HCT116 (cell line): ENCODE data around the gene NEDD4L. TPM values are rescaled to one million over a fixed set of nuclear protein-coding genes. Genes with fewer than 3 reads are reported as not detected.

Experiments used
- ATAC-seq: fragments of 200-7000 bp; cut with Tn5 transposase; 2 replicates; pipeline ENCODE4 v1.9.1; 2020; ENCODE audit warnings: mild to moderate bottlenecking, moderate library complexity
- BruUV-seq: library from RNA; stranded (reverse); fragments of 400-500 nt; replicated peaks from 2 replicates; lab custom pipeline; 2021; lab: Mats Ljungman, UMichigan
- CTCF ChIA-PET: fragments of 300-600 bp; sonication (Branson Sonifier 250); formaldehyde crosslinking; loops from one replicate; lab custom pipeline; 2021; ENCODE audit warnings: antibody characterized with exemption; lab: Charles Lee
- POLR2A ChIA-PET: fragments of 300-600, 350-600 bp; sonication (Branson Sonifier 250); formaldehyde crosslinking; loops from one replicate; lab custom pipeline; 2021; ENCODE audit warnings: antibody characterized with exemption; lab: Charles Lee
- RAD21 ChIA-PET, 2 experiments: fragments of 300-600 bp; sonication (Branson Sonifier 250); formaldehyde crosslinking; loops; one replicate each; lab custom pipeline; 2023; ENCODE audit warnings: low total read pairs in 2 of 2; ENCODE audit not compliant: uncharacterized antibody in 2 of 2, unreplicated experiment in 2 of 2, low non-redundant PET in 1 of 2; lab: Charles Lee
- DNase-seq: peaks from one replicate; pipeline ENCODE4 v3.0.0-alpha.2; 2010; ENCODE audit warnings: low read depth, low spot score
- H2AFZ ChIP-seq: fragments of 200-600 bp; shearing (Covaris generic), sonication (generic); 2 replicates; pipeline ENCODE4 v1.6.1; 2017; ENCODE audit warnings: low read depth, mixed run types, mixed read lengths, antibody characterized with exemption, low read length; ENCODE audit not compliant: poor library complexity, severe bottlenecking
- H3K27ac ChIP-seq: 2 replicates; pipeline ENCODE4 v1.5.1; 2012; ENCODE audit warnings: low read depth, low read length
- H3K27me3 ChIP-seq: fragments of 200-600 bp; sonication (generic); 2 replicates; pipeline ENCODE4 v1.6.1; 2016; ENCODE audit warnings: mixed run types, low read length, mixed read lengths; ENCODE audit not compliant: insufficient read depth
- H3K36me3 ChIP-seq, 2 experiments: fragments of 200-500 bp in 1 of 2; fragments of 200-600 bp in 1 of 2; sonication (Bioruptor generic) in 1 of 2; sonication (generic) in 1 of 2; 2 replicates each; pipeline versions ENCODE4 v1.5.1 to v1.6.1; 2014 to 2016; ENCODE audit warnings: low read length in 2 of 2, inconsistent platforms in 1 of 2, mixed read lengths in 1 of 2, mixed run types in 1 of 2; ENCODE audit not compliant: insufficient read depth in 2 of 2, control insufficient read depth in 1 of 2
- H3K4me1 ChIP-seq, 2 experiments: fragments of 200-600 bp in 1 of 2; sonication (generic) in 1 of 2; 2 replicates each; pipeline versions ENCODE4 v1.5.1 to v1.6.1; 2012 to 2017; ENCODE audit warnings: low read length in 2 of 2, inconsistent platforms in 1 of 2, mild to moderate bottlenecking in 1 of 2, mixed read lengths in 1 of 2, mixed run types in 1 of 2, moderate library complexity in 1 of 2; ENCODE audit not compliant: insufficient read depth in 2 of 2, control insufficient read depth in 1 of 2
- H3K4me2 ChIP-seq: fragments of 200-600 bp; sonication (generic); 2 replicates; pipeline ENCODE4 v1.6.1; 2017; ENCODE audit warnings: mixed run types, low read length, mixed read lengths
- H3K4me3 ChIP-seq, 2 experiments: fragments of 200-600 bp in 1 of 2; sonication (generic) in 1 of 2; replicated peaks in 1 of 2; 2 replicates each; pipeline ENCODE4 v1.5.1; 2011 to 2016; ENCODE audit warnings: low read length in 2 of 2, control low read depth in 1 of 2, low read depth in 1 of 2, mild to moderate bottlenecking in 1 of 2, mixed read lengths in 1 of 2, mixed run types in 1 of 2
- H3K79me2 ChIP-seq: fragments of 200-600 bp; sonication (generic); 2 replicates; pipeline ENCODE4 v1.6.1; 2017; ENCODE audit warnings: mild to moderate bottlenecking, mixed run types, low read length, moderate library complexity, mixed read lengths; ENCODE audit not compliant: insufficient read depth
- H3K9ac ChIP-seq: fragments of 200-600 bp; sonication (generic); 2 replicates; pipeline ENCODE4 v1.6.1; 2016; ENCODE audit warnings: low read length, mixed read lengths
- H3K9me2 ChIP-seq: fragments of 200-600 bp; sonication (generic), shearing (Covaris generic); 2 replicates; pipeline ENCODE4 v1.6.1; 2017; ENCODE audit warnings: mixed run types, mild to moderate bottlenecking, moderate library complexity; ENCODE audit not compliant: insufficient read depth
- H3K9me3 ChIP-seq, 2 experiments: fragments of 200-500 bp in 1 of 2; fragments of 200-600 bp in 1 of 2; sonication (Bioruptor generic) in 1 of 2; sonication (generic) in 1 of 2; 2 replicates each; pipeline ENCODE4 v1.6.1; 2014 to 2017; ENCODE audit warnings: low read length in 2 of 2, mixed read lengths in 2 of 2, inconsistent platforms in 1 of 2, low read depth in 1 of 2, mild to moderate bottlenecking in 1 of 2, mixed run types in 1 of 2, moderate library complexity in 1 of 2; ENCODE audit not compliant: control insufficient read depth in 1 of 2, insufficient read depth in 1 of 2
- H4K20me1 ChIP-seq: fragments of 200-600 bp; sonication (generic), shearing (Covaris generic); 2 replicates; pipeline ENCODE4 v1.6.1; 2017; ENCODE audit warnings: mixed run types, mild to moderate bottlenecking, moderate library complexity; ENCODE audit not compliant: insufficient read depth
- ATF3 ChIP-seq: IDR thresholded peaks from 2 replicates; pipeline ENCODE4 v1.6.1; 2012
- EGR1 ChIP-seq: IDR thresholded peaks from 2 replicates; pipeline ENCODE4 v1.6.1; 2012; ENCODE audit warnings: low read depth
- ELF1 ChIP-seq: IDR thresholded peaks from 2 replicates; pipeline ENCODE4 v1.6.1; 2012; ENCODE audit warnings: low read depth, borderline replicate concordance
- SIN3A ChIP-seq: IDR thresholded peaks from 2 replicates; pipeline ENCODE4 v1.6.1; 2012; ENCODE audit warnings: low read depth
- SP1 ChIP-seq: IDR thresholded peaks from 2 replicates; pipeline ENCODE4 v1.6.1; 2012; ENCODE audit warnings: low read depth
- intact Hi-C: fragments of 100-400 bp; cut with micrococcal nuclease; formaldehyde crosslinking; loops from 2 replicates; pipeline ENCODE4 v1.10.0; 2022
- total RNA-seq: library from RNA; stranded (reverse); gene quantifications from one replicate; pipeline ENCODE4 v1.2.1, GENCODE V29; 2021; ENCODE audit not compliant: unreplicated experiment
- TF ChIP-seq, protein P1 (sequence below): IDR thresholded peaks from 2 replicates; pipeline ENCODE4 v1.6.1; 2011; ENCODE audit warnings: mild to moderate bottlenecking, low read length, moderate library complexity; ENCODE audit not compliant: insufficient replicate concordance; ENCODE audit errors: extremely low read depth
- TF ChIP-seq, protein P2 (sequence below): IDR thresholded peaks from 2 replicates; pipeline ENCODE4 v1.6.1; 2012; ENCODE audit warnings: low read depth

Gene NEDD4L
- total RNA-seq, 1 experiment from 2014 or later = 41.5 TPM

DNA sequence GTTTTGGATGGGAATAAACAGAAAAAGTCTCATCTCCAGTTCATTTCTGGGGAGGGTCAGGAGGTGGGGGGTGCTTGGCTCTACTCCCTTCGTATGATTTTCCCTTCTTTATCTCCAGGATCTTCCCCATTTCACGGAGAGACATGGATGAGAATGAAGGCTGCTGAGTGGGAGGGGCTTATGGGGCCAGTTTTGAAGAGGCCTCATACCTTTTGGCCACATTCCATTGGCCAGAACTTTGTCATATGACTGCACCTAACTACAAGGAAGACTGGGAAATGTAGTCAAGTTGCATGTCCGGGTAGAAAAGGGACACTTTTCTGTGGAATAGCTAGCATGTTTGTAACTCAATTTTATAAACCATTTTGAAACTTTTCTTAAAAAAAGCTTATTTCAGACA is 117.6 kb downstream of the NEDD4L start:
- CTCF ChIA-PET = interaction anchor here (0.8 kb wide), 1 partner anchor 26 kb away, joined by 3 read pairs; no protein-coding TSS in a partner anchor
- H3K9me3 ChIP-seq = no peaks in the 10 kb centered on the region
- no peaks in the 10 kb centered on the region for H3K36me3 ChIP-seq
- H3K4me3 ChIP-seq = no peak overlapping the region
- no peak overlapping the region for H3K9ac ChIP-seq
- no peaks in the 10 kb centered on the region for H3K27me3 ChIP-seq
- H3K27ac ChIP-seq = no peak overlapping the region
- H3K9me2 ChIP-seq = no peaks in the 10 kb centered on the region
- H3K4me1 ChIP-seq = 0 out of 4 replicates have a peak, but pooled peaks cover 0 to 4% of the 10 kb centered on the region in 2 experiments
- TF ChIP-seq, protein P1, sequence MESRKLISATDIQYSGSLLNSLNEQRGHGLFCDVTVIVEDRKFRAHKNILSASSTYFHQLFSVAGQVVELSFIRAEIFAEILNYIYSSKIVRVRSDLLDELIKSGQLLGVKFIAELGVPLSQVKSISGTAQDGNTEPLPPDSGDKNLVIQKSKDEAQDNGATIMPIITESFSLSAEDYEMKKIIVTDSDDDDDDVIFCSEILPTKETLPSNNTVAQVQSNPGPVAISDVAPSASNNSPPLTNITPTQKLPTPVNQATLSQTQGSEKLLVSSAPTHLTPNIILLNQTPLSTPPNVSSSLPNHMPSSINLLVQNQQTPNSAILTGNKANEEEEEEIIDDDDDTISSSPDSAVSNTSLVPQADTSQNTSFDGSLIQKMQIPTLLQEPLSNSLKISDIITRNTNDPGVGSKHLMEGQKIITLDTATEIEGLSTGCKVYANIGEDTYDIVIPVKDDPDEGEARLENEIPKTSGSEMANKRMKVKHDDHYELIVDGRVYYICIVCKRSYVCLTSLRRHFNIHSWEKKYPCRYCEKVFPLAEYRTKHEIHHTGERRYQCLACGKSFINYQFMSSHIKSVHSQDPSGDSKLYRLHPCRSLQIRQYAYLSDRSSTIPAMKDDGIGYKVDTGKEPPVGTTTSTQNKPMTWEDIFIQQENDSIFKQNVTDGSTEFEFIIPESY = no peak
- TF ChIP-seq ELF1 (peak; percentile 34), ATF3 (no peak), SP1 (peak; percentile 34; the same call in 1 of the 2 replicates), EGR1 (no peak), SIN3A (no peak)
- TF ChIP-seq, protein P2, sequence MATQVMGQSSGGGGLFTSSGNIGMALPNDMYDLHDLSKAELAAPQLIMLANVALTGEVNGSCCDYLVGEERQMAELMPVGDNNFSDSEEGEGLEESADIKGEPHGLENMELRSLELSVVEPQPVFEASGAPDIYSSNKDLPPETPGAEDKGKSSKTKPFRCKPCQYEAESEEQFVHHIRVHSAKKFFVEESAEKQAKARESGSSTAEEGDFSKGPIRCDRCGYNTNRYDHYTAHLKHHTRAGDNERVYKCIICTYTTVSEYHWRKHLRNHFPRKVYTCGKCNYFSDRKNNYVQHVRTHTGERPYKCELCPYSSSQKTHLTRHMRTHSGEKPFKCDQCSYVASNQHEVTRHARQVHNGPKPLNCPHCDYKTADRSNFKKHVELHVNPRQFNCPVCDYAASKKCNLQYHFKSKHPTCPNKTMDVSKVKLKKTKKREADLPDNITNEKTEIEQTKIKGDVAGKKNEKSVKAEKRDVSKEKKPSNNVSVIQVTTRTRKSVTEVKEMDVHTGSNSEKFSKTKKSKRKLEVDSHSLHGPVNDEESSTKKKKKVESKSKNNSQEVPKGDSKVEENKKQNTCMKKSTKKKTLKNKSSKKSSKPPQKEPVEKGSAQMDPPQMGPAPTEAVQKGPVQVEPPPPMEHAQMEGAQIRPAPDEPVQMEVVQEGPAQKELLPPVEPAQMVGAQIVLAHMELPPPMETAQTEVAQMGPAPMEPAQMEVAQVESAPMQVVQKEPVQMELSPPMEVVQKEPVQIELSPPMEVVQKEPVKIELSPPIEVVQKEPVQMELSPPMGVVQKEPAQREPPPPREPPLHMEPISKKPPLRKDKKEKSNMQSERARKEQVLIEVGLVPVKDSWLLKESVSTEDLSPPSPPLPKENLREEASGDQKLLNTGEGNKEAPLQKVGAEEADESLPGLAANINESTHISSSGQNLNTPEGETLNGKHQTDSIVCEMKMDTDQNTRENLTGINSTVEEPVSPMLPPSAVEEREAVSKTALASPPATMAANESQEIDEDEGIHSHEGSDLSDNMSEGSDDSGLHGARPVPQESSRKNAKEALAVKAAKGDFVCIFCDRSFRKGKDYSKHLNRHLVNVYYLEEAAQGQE = no peak
- TF ChIP-seq, all 23 proteins: peak for 2
- Histone ChIP-seq H2AFZ (peak overlapping the region; percentile 44), H3K4me2 (peak overlapping the region; percentile 55), H3K79me2 (no peaks in the 10 kb centered on the region), H4K20me1 (no peaks in the 10 kb centered on the region)
- ChIA-PET POLR2A (no interaction called here), RAD21 (no interaction called here)
- peak; percentile 57 for DNase-seq
- intact Hi-C loops = no loop called here
- peak; percentile 99 for ATAC-seq
- BruUV-seq = no TSS peak
